K562 (cell line): ENCODE measurements around the gene PLPPR2. TPM values are rescaled to one million over a fixed set of nuclear protein-coding genes. Genes with fewer than 3 reads are reported as not detected.
A peak's percentile ranks its signal among the peaks of the same experiment; 100 is the strongest.

Source experiments
- ATAC-seq: fragments of 200-7000 bp; cut with Tn5 transposase; 3 replicates; pipeline ENCODE4 v1.9.1; 2020; ENCODE audit warnings: moderate library complexity
- BruUV-seq: library from RNA; stranded (reverse); fragments of 400-500 nt; replicated peaks from 2 replicates; lab custom pipeline; 2021; lab: Mats Ljungman, UMichigan
- CTCF ChIA-PET: fragments of 300-600 bp; formaldehyde crosslinking; extraction: SDS; loops from one replicate; lab custom pipeline; 2021; ENCODE audit warnings: low intra/inter-chr PET ratio; lab: Yijun Ruan, JAX
- POLR2A ChIA-PET: fragments of 300-600, 350-650 bp; sonication (Branson Sonifier 250); formaldehyde crosslinking; extraction: SDS; loops from one replicate; lab custom pipeline; 2021; ENCODE audit warnings: antibody characterized with exemption, inconsistent platforms; lab: Yijun Ruan, JAX
- DNase-seq, 4 experiments: peaks; one replicate each; pipeline versions ENCODE4 v3.0.0 to v3.0.0-alpha.2; 2011 to 2018; ENCODE audit warnings: low spot score in 3 of 4, mixed read lengths in 3 of 4; ENCODE audit errors: extremely low read depth in 1 of 4
- FAIRE-seq: peaks from 2 replicates; lab custom pipeline; 2011; peaks lifted over from hg19 to GRCh38; lab: Jason Lieb, UNC
- H2AFZ ChIP-seq: 2 replicates; pipeline ENCODE4 v1.6.0; 2011; ENCODE audit warnings: low read depth, low read length, control low read depth, inconsistent platforms
- H3K27ac ChIP-seq: fragments of 200-600 bp; 3 replicates; pipeline ENCODE4 v1.8.0; 2011; ENCODE audit warnings: low read depth, mild to moderate bottlenecking, control low read depth, inconsistent platforms, low read length, moderate library complexity, mixed read lengths; ENCODE audit errors: extremely low read depth
- H3K27me3 ChIP-seq, 2 experiments: fragments of 300-600 bp in 1 of 2; 2 replicates in 1 of 2; 3 replicates in 1 of 2; pipeline versions ENCODE4 v1.6.0 to v1.8.0; 2011; ENCODE audit warnings: inconsistent platforms in 2 of 2, low read length in 2 of 2, mild to moderate bottlenecking in 1 of 2, mixed read lengths in 1 of 2, moderate library complexity in 1 of 2; ENCODE audit not compliant: control insufficient read depth in 2 of 2, insufficient read depth in 2 of 2
- H3K36me3 ChIP-seq: fragments of 300-600 bp; 3 replicates; pipeline ENCODE4 v1.8.0; 2011; ENCODE audit warnings: mild to moderate bottlenecking, low read length, inconsistent platforms; ENCODE audit not compliant: control insufficient read depth, insufficient read depth
- H3K4me1 ChIP-seq, 2 experiments: fragments of 200-600 bp in 1 of 2; replicated peaks in 1 of 2; 2 replicates in 1 of 2; 3 replicates in 1 of 2; pipeline versions ENCODE4 v1.5.1 to v1.8.0; 2011; ENCODE audit warnings: inconsistent platforms in 2 of 2, low read length in 2 of 2, mild to moderate bottlenecking in 1 of 2, mixed read lengths in 1 of 2, moderate library complexity in 1 of 2; ENCODE audit not compliant: control insufficient read depth in 2 of 2, insufficient read depth in 2 of 2
- H3K4me2 ChIP-seq: 2 replicates; pipeline ENCODE4 v1.6.1; 2011; ENCODE audit warnings: low read length, control low read depth, inconsistent platforms, mixed read lengths; ENCODE audit not compliant: insufficient read depth
- H3K4me3 ChIP-seq: fragments of 200-600 bp; sonication (generic), shearing (Covaris generic); 2 replicates; pipeline ENCODE4 v1.5.1; 2016; ENCODE audit warnings: control low read depth, inconsistent platforms
- H3K79me2 ChIP-seq: fragments of 200-600 bp; 3 replicates; pipeline ENCODE4 v1.8.0; 2011; ENCODE audit warnings: low read length, inconsistent platforms; ENCODE audit not compliant: control insufficient read depth, insufficient read depth
- H3K9ac ChIP-seq, 2 experiments: 2 replicates each; pipeline versions ENCODE4 v1.6.0 to v1.6.1; 2011; ENCODE audit warnings: low read depth in 2 of 2, low read length in 2 of 2, control low read depth in 1 of 2, inconsistent platforms in 1 of 2, mild to moderate bottlenecking in 1 of 2, mixed read lengths in 1 of 2; ENCODE audit not compliant: insufficient read depth in 1 of 2
- H3K9me1 ChIP-seq: one replicate; pipeline ENCODE4 v1.6.0; 2011; ENCODE audit warnings: inconsistent platforms, mild to moderate bottlenecking, low read length, moderate library complexity; ENCODE audit not compliant: control insufficient read depth, insufficient read depth
- H3K9me3 ChIP-seq: replicated peaks from 2 replicates; pipeline ENCODE4 v1.5.1; 2011; ENCODE audit warnings: low read depth, low read length, inconsistent platforms; ENCODE audit not compliant: control insufficient read depth, insufficient read depth
- H4K20me1 ChIP-seq: replicated peaks from 2 replicates; pipeline ENCODE4 v1.6.1; 2011; ENCODE audit warnings: low read length, inconsistent platforms, mixed read lengths; ENCODE audit not compliant: control insufficient read depth, insufficient read depth
- BACH1 ChIP-seq: fragments of 200-800 bp; sonication (Bioruptor generic); IDR thresholded peaks from 2 replicates; pipeline ENCODE4 v1.6.1; 2016; ENCODE audit warnings: missing genetic modification characterization, missing compliant biosample characterization
- CBX1 ChIP-seq: sonication (generic); IDR thresholded peaks from 2 replicates; pipeline ENCODE4 v1.6.1; 2016; ENCODE audit warnings: antibody characterized with exemption, low read depth, mild to moderate bottlenecking
- CXXC5 ChIP-seq: fragments of 250-450 bp; sonication (Bioruptor Pico); IDR thresholded peaks from 2 replicates; pipeline ENCODE4 v1.8.0; 2022; ENCODE audit warnings: inconsistent platforms, mild to moderate bottlenecking, moderate library complexity
- DNMT1 ChIP-seq: fragments of 450-650 bp; IDR thresholded peaks from 2 replicates; pipeline ENCODE4 v1.6.1; 2016; ENCODE audit warnings: antibody characterized with exemption, mild to moderate bottlenecking
- HCFC1 ChIP-seq: IDR thresholded peaks from 2 replicates; pipeline ENCODE4 v1.6.1; 2012; ENCODE audit warnings: low read depth, low read length, improper control_type of control experiment
- HSF4 ChIP-seq: fragments of 250-450 bp; sonication (Bioruptor Pico); IDR thresholded peaks from 2 replicates; pipeline ENCODE4 v2.1.2; 2022; ENCODE audit warnings: mild to moderate bottlenecking, moderate library complexity, borderline replicate concordance
- MIER1 ChIP-seq: fragments of 450-650 bp; IDR thresholded peaks from 2 replicates; pipeline ENCODE4 v1.6.1; 2016; ENCODE audit warnings: antibody characterized with exemption, mild to moderate bottlenecking, low read depth
- SMARCA5 ChIP-seq: fragments of 450-650 bp; IDR thresholded peaks from 2 replicates; pipeline ENCODE4 v1.6.1; 2016
- STAG1 ChIP-seq: sonication (generic); formaldehyde crosslinking; IDR thresholded peaks from 2 replicates; pipeline ENCODE4 v1.5.0; 2020; ENCODE audit warnings: missing genetic modification reagents, borderline replicate concordance
- TAL1 ChIP-seq: fragments of 450-650 bp; IDR thresholded peaks from 2 replicates; pipeline ENCODE4 v1.6.1; 2016; ENCODE audit warnings: mild to moderate bottlenecking
- TRIM28 ChIP-seq: fragments of 450-650 bp; IDR thresholded peaks from 2 replicates; pipeline ENCODE4 v1.6.1; 2017
- ZFP36 ChIP-seq: fragments of 150-350 bp; IDR thresholded peaks from 2 replicates; pipeline ENCODE4 v1.6.1; 2018; ENCODE audit warnings: low read length, low read depth; ENCODE audit not compliant: partially characterized antibody
- ZNF512 ChIP-seq: IDR thresholded peaks from 2 replicates; pipeline ENCODE4 v1.6.1; 2016; ENCODE audit warnings: missing genetic modification characterization, missing compliant biosample characterization
- WGBS: fragments of 100-300 bp; shearing (Covaris generic); methylation state at CpG from one replicate; pipeline ENCODE4 v1.1.6; 2016; ENCODE audit warnings: low coverage, mixed read lengths; ENCODE audit not compliant: insufficient coverage; ENCODE audit errors: missing lambda C conversion rate; 5-methylcytosine and 5-hydroxymethylcytosine counted together
- in situ Hi-C: fragments of 300-500 bp; cut with MboI; formaldehyde crosslinking; loops from 4 replicates; pipeline ENCODE4 v1.15.0; 2018; ENCODE audit warnings: inconsistent platforms, mixed read lengths
- intact Hi-C: fragments of 100-400 bp; cut with micrococcal nuclease; formaldehyde crosslinking; loops from 2 replicates; pipeline ENCODE4 v1.14.2; 2022
- polyA plus RNA-seq, 8 experiments: library from polyadenylated mRNA; depleted of rRNA in 4 of 8; stranded (reverse) in 5 of 8; unstranded in 3 of 8; fragments of >200 nt; fragmentation: Nextera tagmentation in 2 of 8; fragmentation: Illumina TruSeq in 1 of 8; extraction: Ambion mirVana in 2 of 8; extraction: Trizol in 1 of 8; gene quantifications; 2 replicates each; pipeline versions ENCODE4 v1.2.1 to v1.2.3, GENCODE V29; 2011 to 2014; ENCODE audit warnings: inconsistent platforms in 1 of 8, missing spikeins in 1 of 8
- total RNA-seq, 7 experiments: library from RNA; depleted of rRNA in 6 of 7; stranded (reverse); fragments of >200 nt in 6 of 7; fragmentation: Illumina TruSeq in 2 of 7; extraction: Trizol in 2 of 7; gene quantifications; 2 replicates each; pipeline versions ENCODE4 v1.2.1 to v1.2.3, GENCODE V29; 2011 to 2021; ENCODE audit warnings: low replicate concordance in 1 of 7
- TF ChIP-seq, protein P1 (sequence below): conservative IDR thresholded peaks from 2 replicates; pipeline ENCODE4 v1.6.1; 2011; ENCODE audit warnings: low read depth, mild to moderate bottlenecking, low read length; ENCODE audit not compliant: control insufficient read depth
- TF ChIP-seq, protein P2 (sequence below): fragments of 250-450 bp; sonication (Bioruptor Pico); IDR thresholded peaks from 2 replicates; pipeline ENCODE4 v1.8.0; 2021; ENCODE audit warnings: moderate library complexity, mild to moderate bottlenecking, inconsistent platforms

PLPPR2 gene
- total and polyA plus RNA-seq, 9 of the 15 experiments (the other 6 are each of a cell fraction or from before 2014, with no cell fraction given) = 0.49 to 15.9 (median 3.4) TPM

DNA sequence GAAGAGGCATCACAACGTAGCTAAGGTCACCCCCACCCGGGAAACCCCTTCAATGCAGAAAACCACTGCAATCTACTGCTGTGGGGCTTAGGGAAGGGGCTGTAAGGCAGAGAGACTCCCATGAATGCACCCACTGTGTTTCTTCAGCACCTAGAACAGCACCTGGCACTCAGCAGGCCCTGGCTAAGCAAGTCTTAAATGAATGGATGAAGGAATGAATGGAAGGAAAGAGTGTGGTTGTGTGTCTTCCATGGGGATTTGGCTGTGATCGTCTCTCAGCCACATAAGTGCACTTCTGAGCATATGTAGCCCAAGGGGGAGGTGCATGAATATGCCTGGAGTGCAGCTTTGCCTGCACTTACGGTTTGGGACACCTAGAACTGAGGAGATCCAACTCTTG is 6.1 kb upstream of the PLPPR2 start:
- Histone ChIP-seq H3K4me1 (peaks cover 28 to 39% of the 10 kb centered on the region in 2 experiments), H3K4me3 (no peak overlapping the region), H4K20me1 (no peaks in the 10 kb centered on the region), H2AFZ (no peak overlapping the region), H3K4me2 (no peak overlapping the region), H3K27ac (no peak overlapping the region), H3K9me1 (peaks cover 2% of the 10 kb centered on the region), H3K79me2 (no peaks in the 10 kb centered on the region), H3K9ac (no peak overlapping the region), H3K9me3 (peaks cover 3% of the 10 kb centered on the region; the same call in 1 of the 2 replicates), H3K36me3 (no peaks in the 10 kb centered on the region), H3K27me3 (no peaks in the 10 kb centered on the region)
- FAIRE-seq (no peak), DNase-seq (no peak), ATAC-seq (no peak)
- BruUV-seq = no TSS peak
- 56% methylated on average over 4 of the region's 4 CpGs for WGBS
- POLR2A ChIA-PET = interaction anchor here (0.7 kb wide), 1 partner anchor 10 kb away, joined by 5 read pairs; the partner anchor contains the start of gene RAB3D
- in situ Hi-C loops (no loop called here), intact Hi-C loops (no loop called here)
- CTCF ChIA-PET = no interaction called here
- TF ChIP-seq ZNF512 (tag) (no peak), TRIM28 (peak; percentile 83), CBX1 (0 out of 2 replicates have a peak, but pooled peaks have one; percentile 52), HSF4 (CRISPR knock-in tag) (no peak), CXXC5 (CRISPR knock-in tag) (no peak), HCFC1 (no peak), TAL1 (no peak), SMARCA5 (no peak), STAG1 (CRISPR knock-in tag) (no peak), DNMT1 (no peak), BACH1 (tag) (no peak), MIER1 (peak; percentile 74), ZFP36 (peak; percentile 32)
- TF ChIP-seq, protein P1, sequence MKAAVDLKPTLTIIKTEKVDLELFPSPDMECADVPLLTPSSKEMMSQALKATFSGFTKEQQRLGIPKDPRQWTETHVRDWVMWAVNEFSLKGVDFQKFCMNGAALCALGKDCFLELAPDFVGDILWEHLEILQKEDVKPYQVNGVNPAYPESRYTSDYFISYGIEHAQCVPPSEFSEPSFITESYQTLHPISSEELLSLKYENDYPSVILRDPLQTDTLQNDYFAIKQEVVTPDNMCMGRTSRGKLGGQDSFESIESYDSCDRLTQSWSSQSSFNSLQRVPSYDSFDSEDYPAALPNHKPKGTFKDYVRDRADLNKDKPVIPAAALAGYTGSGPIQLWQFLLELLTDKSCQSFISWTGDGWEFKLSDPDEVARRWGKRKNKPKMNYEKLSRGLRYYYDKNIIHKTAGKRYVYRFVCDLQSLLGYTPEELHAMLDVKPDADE = no peak
- TF ChIP-seq, protein P2, sequence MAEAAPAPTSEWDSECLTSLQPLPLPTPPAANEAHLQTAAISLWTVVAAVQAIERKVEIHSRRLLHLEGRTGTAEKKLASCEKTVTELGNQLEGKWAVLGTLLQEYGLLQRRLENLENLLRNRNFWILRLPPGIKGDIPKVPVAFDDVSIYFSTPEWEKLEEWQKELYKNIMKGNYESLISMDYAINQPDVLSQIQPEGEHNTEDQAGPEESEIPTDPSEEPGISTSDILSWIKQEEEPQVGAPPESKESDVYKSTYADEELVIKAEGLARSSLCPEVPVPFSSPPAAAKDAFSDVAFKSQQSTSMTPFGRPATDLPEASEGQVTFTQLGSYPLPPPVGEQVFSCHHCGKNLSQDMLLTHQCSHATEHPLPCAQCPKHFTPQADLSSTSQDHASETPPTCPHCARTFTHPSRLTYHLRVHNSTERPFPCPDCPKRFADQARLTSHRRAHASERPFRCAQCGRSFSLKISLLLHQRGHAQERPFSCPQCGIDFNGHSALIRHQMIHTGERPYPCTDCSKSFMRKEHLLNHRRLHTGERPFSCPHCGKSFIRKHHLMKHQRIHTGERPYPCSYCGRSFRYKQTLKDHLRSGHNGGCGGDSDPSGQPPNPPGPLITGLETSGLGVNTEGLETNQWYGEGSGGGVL = no peak
